ENCODE results near the gene COLEC12. TPM values are rescaled to one million over a fixed set of nuclear protein-coding genes. Genes with fewer than 3 reads are reported as not detected.

Gene COLEC12
- polyA plus RNA-seq, 1 donor (not counting 4 experiments of a cell fraction or from before 2014, with no cell fraction given) = not detected

GRCh38 chr18:422966-423365 is 77.5 kb downstream of the COLEC12 start:
- Histone ChIP-seq H2AFZ (ENCODE audit: control insufficient read depth, low read length) (no peak overlapping the region), H3K9ac (ENCODE audit: control insufficient read depth, extremely low read depth, insufficient read depth, low read length) (no peak overlapping the region), H3K4me1 (ENCODE audit: control insufficient read depth, extremely low read depth, insufficient read depth, low read length) (peaks cover 8% of the 10 kb centered on the region), H3K79me2 (ENCODE audit: control insufficient read depth, insufficient read depth, low read length) (no peaks in the 10 kb centered on the region), H3K36me3 (ENCODE audit: control insufficient read depth in 2 of 2, extremely low read depth in 1 of 2, insufficient read depth in 2 of 2, low read length in 2 of 2) (no peaks in the 10 kb centered on the region), H4K20me1 (ENCODE audit: control insufficient read depth, extremely low read depth, insufficient read depth, low read length) (no peaks in the 10 kb centered on the region), H3K4me2 (ENCODE audit: control insufficient read depth, extremely low read depth, insufficient read depth, low read depth, low read length) (no peak overlapping the region), H3K9me1 (ENCODE audit: control insufficient read depth, extremely low read depth, insufficient read depth, low read length) (no peaks in the 10 kb centered on the region), H3K27me3 (ENCODE audit: control insufficient read depth, extremely low read depth, insufficient read depth, low read length) (no peaks in the 10 kb centered on the region), H3K9me3 (ENCODE audit: control insufficient read depth, low read depth, low read length) (no peaks in the 10 kb centered on the region), H3K4me3 (ENCODE audit: control insufficient read depth in 2 of 3, extremely low read depth in 1 of 3, insufficient read depth in 2 of 3, low read depth in 1 of 3, low read length in 3 of 3) (no peak overlapping the region), H3K27ac (ENCODE audit: control insufficient read depth, insufficient read depth, low read length) (no peak overlapping the region)
- FAIRE-seq (no peak), DNase-seq (ENCODE audit: low read depth, low spot score) (no peak)
- dilution Hi-C loops (cut with MboI; ENCODE audit: extremely low pct_ligation_motif_present, low sequenced_read_pairs) = no loop called here
- TF ChIP-seq, protein P1, sequence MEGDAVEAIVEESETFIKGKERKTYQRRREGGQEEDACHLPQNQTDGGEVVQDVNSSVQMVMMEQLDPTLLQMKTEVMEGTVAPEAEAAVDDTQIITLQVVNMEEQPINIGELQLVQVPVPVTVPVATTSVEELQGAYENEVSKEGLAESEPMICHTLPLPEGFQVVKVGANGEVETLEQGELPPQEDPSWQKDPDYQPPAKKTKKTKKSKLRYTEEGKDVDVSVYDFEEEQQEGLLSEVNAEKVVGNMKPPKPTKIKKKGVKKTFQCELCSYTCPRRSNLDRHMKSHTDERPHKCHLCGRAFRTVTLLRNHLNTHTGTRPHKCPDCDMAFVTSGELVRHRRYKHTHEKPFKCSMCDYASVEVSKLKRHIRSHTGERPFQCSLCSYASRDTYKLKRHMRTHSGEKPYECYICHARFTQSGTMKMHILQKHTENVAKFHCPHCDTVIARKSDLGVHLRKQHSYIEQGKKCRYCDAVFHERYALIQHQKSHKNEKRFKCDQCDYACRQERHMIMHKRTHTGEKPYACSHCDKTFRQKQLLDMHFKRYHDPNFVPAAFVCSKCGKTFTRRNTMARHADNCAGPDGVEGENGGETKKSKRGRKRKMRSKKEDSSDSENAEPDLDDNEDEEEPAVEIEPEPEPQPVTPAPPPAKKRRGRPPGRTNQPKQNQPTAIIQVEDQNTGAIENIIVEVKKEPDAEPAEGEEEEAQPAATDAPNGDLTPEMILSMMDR (optimal IDR thresholded peaks at IDR 0.05 in 1 of 3, IDR thresholded peaks at IDR 0.05 in 1 of 3, conservative IDR thresholded peaks at IDR 0.05 in 1 of 3; ENCODE audit: extremely low read depth in 1 of 3, insufficient read depth in 2 of 3, low read length in 3 of 3) = no peak
- TF ChIP-seq EZH2 (IDR thresholded peaks at IDR 0.05; ENCODE audit: low read length) = no peak

- H3K4me3 ChIP-seq (ENCODE audit: control insufficient read depth in 2 of 3, extremely low read depth in 1 of 3, insufficient read depth in 2 of 3, low read depth in 1 of 3, low read length in 3 of 3) = no peak overlapping the region
- H3K4me1 ChIP-seq (ENCODE audit: control insufficient read depth, extremely low read depth, insufficient read depth, low read length) = peaks cover 11% of the 10 kb centered on the region
- no peaks in the 10 kb centered on the region for H3K79me2 ChIP-seq (ENCODE audit: control insufficient read depth, insufficient read depth, low read length)
- H3K9ac ChIP-seq (ENCODE audit: control insufficient read depth, extremely low read depth, insufficient read depth, low read length) = no peak overlapping the region
- no peaks in the 10 kb centered on the region for H3K9me3 ChIP-seq (ENCODE audit: control insufficient read depth, low read depth, low read length)
- no peak overlapping the region for H3K27ac ChIP-seq (ENCODE audit: control insufficient read depth, insufficient read depth, low read length)
- H4K20me1 ChIP-seq (ENCODE audit: control insufficient read depth, extremely low read depth, insufficient read depth, low read length) = no peaks in the 10 kb centered on the region
- peak overlapping the region; percentile 2 for H2AFZ ChIP-seq (ENCODE audit: control insufficient read depth, low read length)
- TF ChIP-seq, protein P1 (optimal IDR thresholded peaks at IDR 0.05 in 1 of 3, IDR thresholded peaks at IDR 0.05 in 1 of 3, conservative IDR thresholded peaks at IDR 0.05 in 1 of 3; ENCODE audit: extremely low read depth in 1 of 3, insufficient read depth in 2 of 3, low read length in 3 of 3) = no peak
- no peak for TF ChIP-seq EZH2 (IDR thresholded peaks at IDR 0.05; ENCODE audit: low read length)
- dilution Hi-C loops (cut with MboI; ENCODE audit: extremely low pct_ligation_motif_present, low sequenced_read_pairs) = no loop called here
- no peak overlapping the region for H3K4me2 ChIP-seq (ENCODE audit: control insufficient read depth, extremely low read depth, insufficient read depth, low read depth, low read length)
- FAIRE-seq (no peak), DNase-seq (ENCODE audit: low read depth, low spot score) (no peak)
- H3K36me3 ChIP-seq (ENCODE audit: control insufficient read depth in 2 of 2, extremely low read depth in 1 of 2, insufficient read depth in 2 of 2, low read length in 2 of 2) = no peaks in the 10 kb centered on the region
- H3K27me3 ChIP-seq (ENCODE audit: control insufficient read depth, extremely low read depth, insufficient read depth, low read length) = no peaks in the 10 kb centered on the region
- no peaks in the 10 kb centered on the region for H3K9me1 ChIP-seq (ENCODE audit: control insufficient read depth, extremely low read depth, insufficient read depth, low read length)
Observed at GRCh38 chr18:421247-422155, 79.0 kb downstream of the COLEC12 start.

Data from keratinocyte (primary cell).